ENCODE results near the gene DGLUCY. TPM values are rescaled to one million over a fixed set of nuclear protein-coding genes. Genes with fewer than 3 reads are reported as not detected.
"Not testable (repeated sequence)": the region's sequence is repeated elsewhere in the genome, so short reads cannot be mapped to it uniquely, and the experiment has no call there.

The DGLUCY gene
- total and polyA plus RNA-seq, 2 of the 8 experiments (the other 6 are each of a cell fraction or from before 2014, with no cell fraction given) = 24.9 to 31.8 TPM

- H2AFZ ChIP-seq (ENCODE audit: low read length); H4K5ac ChIP-seq (ENCODE audit: insufficient read length, low read depth, low read length); H2BK15ac ChIP-seq (ENCODE audit: low read length); H3K56ac ChIP-seq (replicated peaks; ENCODE audit: insufficient read length, low read depth, low read length); H4K8ac ChIP-seq (ENCODE audit: extremely low read depth, insufficient read depth, low read length); H3K4ac ChIP-seq (replicated peaks; ENCODE audit: insufficient read length, low read depth, low read length); H3K9ac ChIP-seq (replicated peaks in 1 of 4; ENCODE audit: extremely low read depth in 1 of 4, low read depth in 3 of 4, low read length in 3 of 4); H2BK12ac ChIP-seq (ENCODE audit: low read depth, low read length); H3K36me3 ChIP-seq (ENCODE audit: control insufficient read depth in 2 of 4, insufficient read depth in 4 of 4, low read length in 3 of 4); H3K4me3 ChIP-seq (ENCODE audit: extremely low read depth in 1 of 4, insufficient read depth in 2 of 4, low read depth in 3 of 4, low read length in 4 of 4); H3K79me1 ChIP-seq (ENCODE audit: low read depth, low read length); H3K4me2 ChIP-seq (ENCODE audit: insufficient read depth in 1 of 2, low read depth in 2 of 2, low read length in 2 of 2); FAIRE-seq; H2BK120ac ChIP-seq (replicated peaks; ENCODE audit: low read depth, low read length); H2AK5ac ChIP-seq (ENCODE audit: low read depth, low read length); H3K27me3 ChIP-seq (replicated peaks in 1 of 4; ENCODE audit: control insufficient read depth in 3 of 4, extremely low read depth in 1 of 4, insufficient read depth in 3 of 4, low read length in 3 of 4); H3K79me2 ChIP-seq (ENCODE audit: control insufficient read depth in 1 of 2, insufficient read depth in 2 of 2, low read length in 2 of 2); H3K9me3 ChIP-seq (ENCODE audit: insufficient read depth in 2 of 2, low read depth in 1 of 2, low read length in 1 of 2); H3K4me1 ChIP-seq (replicated peaks in 1 of 4; ENCODE audit: control insufficient read depth in 3 of 4, insufficient read depth in 4 of 4, low read length in 3 of 4); H3K23me2 ChIP-seq (ENCODE audit: low read depth, low read length); H3K27ac ChIP-seq (ENCODE audit: low read depth, low read length); H2BK20ac ChIP-seq (ENCODE audit: low read length); H3K18ac ChIP-seq (ENCODE audit: extremely low read depth, low read length); DNase-seq (ENCODE audit: low read depth in 1 of 2, low spot score in 2 of 2); H2BK5ac ChIP-seq (ENCODE audit: low read depth, low read length); H4K20me1 ChIP-seq (replicated peaks in 1 of 2; ENCODE audit: control insufficient read depth in 1 of 2, insufficient read depth in 2 of 2, low read length in 2 of 2); H3K23ac ChIP-seq (ENCODE audit: insufficient read length); H3K14ac ChIP-seq (ENCODE audit: insufficient read length); H4K91ac ChIP-seq (replicated peaks; ENCODE audit: insufficient read length, low read length); POLR2A ChIA-PET (ENCODE audit: partially characterized antibody): not testable (repeated sequence)
- CTCF ChIA-PET (ENCODE audit: partially characterized antibody) = interaction anchor here (0.6 to 1.1 kb wide), 2 partner anchors 45 to 120 kb away, joined by 3 read pairs; no protein-coding TSS in a partner anchor
- WGBS, 2 experiments (ENCODE audit: extremely low coverage in 1 of 2, insufficient coverage in 1 of 2, insufficient read length in 1 of 2, insufficient replicate concordance in 2 of 2, low coverage in 1 of 2, low lambda C conversion rate in 2 of 2, missing lambda C conversion rate in 1 of 2) = 90% methylated on average over 11 of the region's 14 CpGs; no CpG with 5 or more reads in 1 of the 2 experiments
These were observed 20.0 kb upstream of the DGLUCY start for GRCh38 chr14:91093743-91094472.
